Measurements from ENCODE around the gene KCNN3. TPM values are rescaled to one million over a fixed set of nuclear protein-coding genes. Genes with fewer than 3 reads are reported as not detected.

The KCNN3 gene
- total RNA-seq, 5 donors from 2014 or later (not counting 1 experiment from before 2014, with no cell fraction given), result 0.03 to 0.23 (median 0.18) TPM

GRCh38 chr1:154664331-154665002, 205.6 kb downstream of the KCNN3 start:
- Mint-ChIP-seq H3K4me1 (no peaks in the 10 kb centered on the region), H3K27me3 (peaks cover 18% of the 10 kb centered on the region in 2 donors), H3K36me3 (no peaks in the 10 kb centered on the region), H3K27ac (no peak overlapping the region), H3K9me3 (no peaks in the 10 kb centered on the region), H3K4me3 (no peak overlapping the region)
- DNase-seq, result no peak
- Histone ChIP-seq H3K9me3 (no peaks in the 10 kb centered on the region), H3K36me3 (ENCODE audit: control insufficient read depth in 2 of 2, extremely low read depth in 1 of 2, insufficient read depth in 1 of 2, low read length in 1 of 2) (no peaks in the 10 kb centered on the region), H3K27me3 (replicated peaks in 1 of 2; ENCODE audit: control insufficient read depth in 2 of 2, extremely low read depth in 1 of 2, insufficient read depth in 2 of 2, low read length in 1 of 2) (peaks cover 0 to 6% of the 10 kb centered on the region in 2 experiments), H3K27ac (ENCODE audit: low read length) (no peak overlapping the region), H3K4me1 (ENCODE audit: control insufficient read depth in 1 of 2, extremely low read depth in 1 of 2, insufficient read depth in 2 of 2, low read length in 2 of 2) (no peaks in the 10 kb centered on the region), H3K4me3 (ENCODE audit: control insufficient read depth in 1 of 2, extremely low read depth in 1 of 2, low read length in 1 of 2) (no peak overlapping the region)
- ChIA-PET CTCF (interaction anchor here in 1 of 2 donors (0.6 kb wide), 1 partner anchor 487 kb away, joined by 3 read pairs; no protein-coding TSS in a partner anchor), POLR2A (no interaction called here)
- ATAC-seq (replicated peaks in 1 of 4), result no peak
- no CpG with 5 or more reads among the region's 3 CpGs for WGBS (ENCODE audit: insufficient coverage)

GRCh38 chr1:154663471-154664060, 206.5 kb downstream of the KCNN3 start:
- Histone ChIP-seq H3K4me3 (ENCODE audit: control insufficient read depth in 1 of 2, extremely low read depth in 1 of 2, low read length in 1 of 2) (no peak overlapping the region), H3K9me3 (no peaks in the 10 kb centered on the region), H3K4me1 (ENCODE audit: control insufficient read depth in 1 of 2, extremely low read depth in 1 of 2, insufficient read depth in 2 of 2, low read length in 2 of 2) (no peaks in the 10 kb centered on the region), H3K27me3 (replicated peaks in 1 of 2; ENCODE audit: control insufficient read depth in 2 of 2, extremely low read depth in 1 of 2, insufficient read depth in 2 of 2, low read length in 1 of 2) (peaks cover 0 to 6% of the 10 kb centered on the region in 2 experiments), H3K27ac (ENCODE audit: low read length) (no peak overlapping the region), H3K36me3 (ENCODE audit: control insufficient read depth in 2 of 2, extremely low read depth in 1 of 2, insufficient read depth in 1 of 2, low read length in 1 of 2) (no peaks in the 10 kb centered on the region)
- DNase-seq (no peak), ATAC-seq (replicated peaks in 1 of 4) (no peak)
- ChIA-PET CTCF (interaction anchor here in 1 of 2 donors (1.1 kb wide), 1 partner anchor 128 kb away, joined by 4 read pairs; no protein-coding TSS in a partner anchor), POLR2A (interaction anchor here (0.5 to 0.6 kb wide), 2 partner anchors 61 to 276 kb away, joined by 3 to 5 read pairs; no protein-coding TSS in a partner anchor)
- 20% methylated on average over 1 of the region's 2 CpGs for WGBS (ENCODE audit: insufficient coverage)
- Mint-ChIP-seq H3K27ac (no peak overlapping the region), H3K27me3 (peaks cover 24 to 26% of the 10 kb centered on the region in 2 donors), H3K9me3 (no peaks in the 10 kb centered on the region), H3K4me1 (no peaks in the 10 kb centered on the region), H3K36me3 (no peaks in the 10 kb centered on the region), H3K4me3 (no peak overlapping the region)

- WGBS (ENCODE audit: insufficient coverage), result 80% methylated on average over 1 of the region's 2 CpGs
- Histone ChIP-seq H3K4me3 (ENCODE audit: control insufficient read depth in 1 of 2, extremely low read depth in 1 of 2, low read length in 1 of 2) (no peak overlapping the region), H3K4me1 (ENCODE audit: control insufficient read depth in 1 of 2, extremely low read depth in 1 of 2, insufficient read depth in 2 of 2, low read length in 2 of 2) (no peaks in the 10 kb centered on the region), H3K27ac (ENCODE audit: low read length) (no peak overlapping the region), H3K27me3 (replicated peaks in 1 of 2; ENCODE audit: control insufficient read depth in 2 of 2, extremely low read depth in 1 of 2, insufficient read depth in 2 of 2, low read length in 1 of 2) (peaks cover 0 to 6% of the 10 kb centered on the region in 2 experiments), H3K9me3 (no peaks in the 10 kb centered on the region), H3K36me3 (ENCODE audit: control insufficient read depth in 2 of 2, extremely low read depth in 1 of 2, insufficient read depth in 1 of 2, low read length in 1 of 2) (no peaks in the 10 kb centered on the region)
- H3K9me3 Mint-ChIP-seq, result no peaks in the 10 kb centered on the region
- ChIA-PET CTCF (no interaction called here), POLR2A (no interaction called here)
- no peak for ATAC-seq (replicated peaks in 1 of 4)
- H3K27me3 Mint-ChIP-seq, result peaks cover 34 to 45% of the 10 kb centered on the region in 2 donors
- no peaks in the 10 kb centered on the region for H3K36me3 Mint-ChIP-seq
- H3K27ac Mint-ChIP-seq, result no peak overlapping the region
- DNase-seq, result no peak
- H3K4me1 Mint-ChIP-seq, result no peaks in the 10 kb centered on the region
- H3K4me3 Mint-ChIP-seq, result no peak overlapping the region
Measured at GRCh38 chr1:154661110-154661509, 209.0 kb downstream of the KCNN3 start.

- Mint-ChIP-seq H3K27ac (no peak overlapping the region), H3K36me3 (no peaks in the 10 kb centered on the region), H3K4me1 (no peaks in the 10 kb centered on the region), H3K27me3 (peaks cover 34 to 47% of the 10 kb centered on the region in 2 donors), H3K4me3 (no peak overlapping the region), H3K9me3 (no peaks in the 10 kb centered on the region)
- Histone ChIP-seq H3K27ac (ENCODE audit: low read length) (no peak overlapping the region), H3K4me1 (ENCODE audit: control insufficient read depth in 1 of 2, extremely low read depth in 1 of 2, insufficient read depth in 2 of 2, low read length in 2 of 2) (no peaks in the 10 kb centered on the region), H3K27me3 (replicated peaks in 1 of 2; ENCODE audit: control insufficient read depth in 2 of 2, extremely low read depth in 1 of 2, insufficient read depth in 2 of 2, low read length in 1 of 2) (peaks cover 0 to 8% of the 10 kb centered on the region in 2 experiments), H3K9me3 (no peaks in the 10 kb centered on the region), H3K4me3 (ENCODE audit: control insufficient read depth in 1 of 2, extremely low read depth in 1 of 2, low read length in 1 of 2) (no peak overlapping the region), H3K36me3 (ENCODE audit: control insufficient read depth in 2 of 2, extremely low read depth in 1 of 2, insufficient read depth in 1 of 2, low read length in 1 of 2) (no peaks in the 10 kb centered on the region)
- POLR2A ChIA-PET, result no interaction called here
- WGBS (ENCODE audit: insufficient coverage), result no CpG with 5 or more reads among the region's 3 CpGs
- CTCF ChIA-PET, result no interaction called here
- DNase-seq, result no peak
- ATAC-seq (replicated peaks in 1 of 4), result no peak
Measured at GRCh38 chr1:154659823-154660592, 210.1 kb downstream of the KCNN3 start.

GRCh38 chr1:154657556-154657955, 212.5 kb downstream of the KCNN3 start:
- ChIA-PET CTCF (no interaction called here), POLR2A (interaction anchor here in 1 of 2 donors (0.6 kb wide), 1 partner anchor 10 kb away, joined by 3 read pairs; no protein-coding TSS in a partner anchor)
- no peak for DNase-seq
- H3K9me3 ChIP-seq, result no peaks in the 10 kb centered on the region
- no peaks in the 10 kb centered on the region for H3K9me3 Mint-ChIP-seq
- no peaks in the 10 kb centered on the region for H3K36me3 ChIP-seq (ENCODE audit: control insufficient read depth in 2 of 2, extremely low read depth in 1 of 2, insufficient read depth in 1 of 2, low read length in 1 of 2)
- peaks cover 0 to 10% of the 10 kb centered on the region in 2 experiments for H3K27me3 ChIP-seq (replicated peaks in 1 of 2; ENCODE audit: control insufficient read depth in 2 of 2, extremely low read depth in 1 of 2, insufficient read depth in 2 of 2, low read length in 1 of 2)
- H3K36me3 Mint-ChIP-seq, result no peaks in the 10 kb centered on the region
- H3K4me1 ChIP-seq (ENCODE audit: control insufficient read depth in 1 of 2, extremely low read depth in 1 of 2, insufficient read depth in 2 of 2, low read length in 2 of 2), result no peaks in the 10 kb centered on the region
- no peaks in the 10 kb centered on the region for H3K4me1 Mint-ChIP-seq
- H3K27ac ChIP-seq (ENCODE audit: low read length), result no peak overlapping the region
- WGBS (ENCODE audit: insufficient coverage), result no CpG with 5 or more reads among the region's 2 CpGs
- no peak overlapping the region for H3K4me3 Mint-ChIP-seq
- ATAC-seq (replicated peaks in 1 of 4), result no peak
- H3K27me3 Mint-ChIP-seq, result peaks cover 34 to 55% of the 10 kb centered on the region in 2 donors
- H3K27ac Mint-ChIP-seq, result no peak overlapping the region
- no peak overlapping the region for H3K4me3 ChIP-seq (ENCODE audit: control insufficient read depth in 1 of 2, extremely low read depth in 1 of 2, low read length in 1 of 2)

DNA sequence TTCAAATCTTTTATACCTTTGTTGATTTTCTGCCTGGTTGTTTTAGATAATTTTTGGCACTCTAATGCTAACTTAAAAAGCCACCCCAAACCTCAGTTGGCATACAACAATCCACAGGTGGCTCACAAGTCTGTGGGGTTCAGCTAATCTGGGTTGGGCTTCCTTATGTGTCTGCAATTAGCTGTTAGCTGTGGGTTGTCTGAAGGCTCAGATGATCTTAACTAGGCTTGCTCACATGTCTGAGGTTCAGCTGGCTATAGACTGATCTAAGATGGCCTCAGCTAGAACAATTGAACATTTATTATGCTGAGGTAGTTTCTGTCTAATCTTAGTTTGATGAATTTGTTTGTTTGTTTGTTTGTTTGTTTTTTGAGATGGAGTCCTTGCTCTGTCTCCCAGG, 217.2 kb downstream of the KCNN3 start:
- peaks cover 0 to 7% of the 10 kb centered on the region in 2 experiments for H3K27me3 ChIP-seq (replicated peaks in 1 of 2; ENCODE audit: control insufficient read depth in 2 of 2, extremely low read depth in 1 of 2, insufficient read depth in 2 of 2, low read length in 1 of 2)
- no peaks in the 10 kb centered on the region for H3K9me3 Mint-ChIP-seq
- CTCF ChIA-PET, result no interaction called here
- H3K36me3 Mint-ChIP-seq, result no peaks in the 10 kb centered on the region
- no peak overlapping the region for H3K27ac ChIP-seq (ENCODE audit: low read length)
- H3K4me3 Mint-ChIP-seq, result no peak overlapping the region
- no peaks in the 10 kb centered on the region for H3K4me1 Mint-ChIP-seq
- DNase-seq (no peak), ATAC-seq (replicated peaks in 1 of 4) (no peak)
- no peaks in the 10 kb centered on the region for H3K4me1 ChIP-seq (ENCODE audit: control insufficient read depth in 1 of 2, extremely low read depth in 1 of 2, insufficient read depth in 2 of 2, low read length in 2 of 2)
- H3K9me3 ChIP-seq, result no peaks in the 10 kb centered on the region
- H3K36me3 ChIP-seq (ENCODE audit: control insufficient read depth in 2 of 2, extremely low read depth in 1 of 2, insufficient read depth in 1 of 2, low read length in 1 of 2), result no peaks in the 10 kb centered on the region
- H3K27ac Mint-ChIP-seq, result no peak overlapping the region
- POLR2A ChIA-PET, result interaction anchor here in 1 of 2 donors (0.5 kb wide), 1 partner anchor 645 kb away, joined by 3 read pairs; no protein-coding TSS in a partner anchor
- H3K27me3 Mint-ChIP-seq, result peaks cover 8 to 25% of the 10 kb centered on the region in 2 donors
- no peak overlapping the region for H3K4me3 ChIP-seq (ENCODE audit: control insufficient read depth in 1 of 2, extremely low read depth in 1 of 2, low read length in 1 of 2)
